Neural cell (in vitro differentiated cells): ENCODE results near the gene MSL2. TPM values are rescaled to one million over a fixed set of nuclear protein-coding genes. Genes with fewer than 3 reads are reported as not detected.

Source experiments
- H2AFZ ChIP-seq: fragments of 200-600, 300-800 bp; sonication (generic), shearing (Covaris generic); 2 replicates; pipeline ENCODE4 v1.6.0; 2014; ENCODE audit warnings: low read depth, mild to moderate bottlenecking, antibody characterized with exemption, low read length, moderate library complexity
- H3F3A ChIP-seq: fragments of 200-600 bp; shearing (Covaris generic); 2 replicates; pipeline ENCODE4 v1.6.1; 2016; ENCODE audit warnings: mild to moderate bottlenecking, moderate library complexity, mixed read lengths, antibody characterized with exemption, low read length; ENCODE audit not compliant: insufficient read depth, poor library complexity, severe bottlenecking
- H3K27ac ChIP-seq: fragments of 200-600, 300-800 bp; sonication (generic), shearing (Covaris generic); 2 replicates; pipeline ENCODE4 v1.5.1; 2014; ENCODE audit warnings: mild to moderate bottlenecking, low read length, moderate library complexity
- H3K27me3 ChIP-seq: fragments of 300-800, 200-600 bp; sonication (generic), shearing (Covaris generic); 2 replicates; pipeline ENCODE4 v1.6.0; 2014; ENCODE audit warnings: mild to moderate bottlenecking, low read depth, low read length, moderate library complexity; ENCODE audit not compliant: insufficient read depth
- H3K36me3 ChIP-seq: fragments of 300-800, 200-600 bp; sonication (generic), shearing (Covaris generic); 2 replicates; pipeline ENCODE4 v1.5.1; 2014; ENCODE audit warnings: mild to moderate bottlenecking, antibody characterized with exemption, low read length, moderate library complexity; ENCODE audit not compliant: insufficient read depth
- H3K4me2 ChIP-seq: fragments of 300-800, 200-600 bp; sonication (generic), shearing (Covaris generic); 2 replicates; pipeline ENCODE4 v1.6.0; 2014; ENCODE audit warnings: mild to moderate bottlenecking, low read length
- H3K4me3 ChIP-seq: fragments of 300-800, 200-600 bp; sonication (generic), shearing (Covaris generic); 2 replicates; pipeline ENCODE4 v1.5.1; 2014; ENCODE audit warnings: mild to moderate bottlenecking, low read length, moderate library complexity
- H3K79me2 ChIP-seq: fragments of 200-600 bp; shearing (Covaris generic); replicated peaks from 2 replicates; pipeline ENCODE4 v1.6.0; 2014; ENCODE audit warnings: mild to moderate bottlenecking, low read length, moderate library complexity; ENCODE audit not compliant: insufficient read depth
- H3K9ac ChIP-seq: fragments of 300-800, 200-600 bp; sonication (generic), shearing (Covaris generic); 2 replicates; pipeline ENCODE4 v1.6.1; 2016; ENCODE audit warnings: mild to moderate bottlenecking, low read length, mixed read lengths
- H3K9me2 ChIP-seq: fragments of 200-600 bp; shearing (Covaris generic); 2 replicates; pipeline ENCODE4 v1.6.1; 2016; ENCODE audit warnings: mild to moderate bottlenecking, low read length, mixed read lengths; ENCODE audit not compliant: insufficient read depth
- H3K9me3 ChIP-seq: fragments of 200-600, 300-800 bp; sonication (generic), shearing (Covaris generic); 2 replicates; pipeline ENCODE4 v1.6.1; 2016; ENCODE audit warnings: mild to moderate bottlenecking, mixed run types, low read length, moderate library complexity, mixed read lengths
- H4K20me1 ChIP-seq: fragments of 200-600 bp; shearing (Covaris generic); 2 replicates; pipeline ENCODE4 v1.6.1; 2016; ENCODE audit warnings: mild to moderate bottlenecking, mixed run types; ENCODE audit not compliant: insufficient read depth
- MXI1 ChIP-seq: fragments of 450-650 bp; conservative IDR thresholded peaks from 2 replicates; pipeline ENCODE4 v1.6.1; 2014; ENCODE audit warnings: antibody characterized with exemption, mild to moderate bottlenecking; ENCODE audit not compliant: poor library complexity, severe bottlenecking
- POLR2AphosphoS5 ChIP-seq: IDR thresholded peaks from 2 replicates; pipeline ENCODE4 v1.6.1; 2012
- SMC3 ChIP-seq: fragments of 450-650 bp; conservative IDR thresholded peaks from 2 replicates; pipeline ENCODE4 v1.6.1; 2014; ENCODE audit warnings: antibody characterized with exemption, mild to moderate bottlenecking, moderate library complexity; ENCODE audit not compliant: poor library complexity
- polyA plus RNA-seq: library from polyadenylated mRNA; depleted of rRNA; stranded (reverse); fragments of >200 nt; gene quantifications from 2 replicates; pipeline ENCODE4 v1.2.3, GENCODE V29; 2014
- TF ChIP-seq, protein P1 (sequence below): IDR thresholded peaks from 2 replicates; pipeline ENCODE4 v1.6.1; 2012; ENCODE audit warnings: borderline replicate concordance

The MSL2 gene
- polyA plus RNA-seq, 1 donor from 2014 or later: 12.8 TPM

DNA sequence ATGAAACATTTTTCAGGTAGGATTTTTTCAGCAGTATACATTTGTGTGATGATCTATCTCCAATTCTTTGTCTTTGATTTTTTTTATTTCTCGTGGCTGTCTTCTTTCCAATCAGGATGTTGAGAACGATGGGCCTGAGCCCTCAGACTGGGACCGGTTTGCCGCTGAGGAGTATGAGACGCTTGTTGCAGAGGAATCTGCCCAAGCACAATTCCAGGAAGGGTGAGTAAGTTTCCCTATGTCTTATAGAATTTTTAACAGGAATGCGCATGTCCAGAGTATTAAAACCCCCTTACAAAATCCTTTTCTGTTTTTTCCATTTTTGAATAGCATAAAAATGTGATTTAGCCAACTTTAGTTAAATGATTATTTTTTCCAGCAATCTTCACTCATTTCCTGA is 90.0 kb downstream of the MSL2 start (continued):
- TF ChIP-seq, protein P1, sequence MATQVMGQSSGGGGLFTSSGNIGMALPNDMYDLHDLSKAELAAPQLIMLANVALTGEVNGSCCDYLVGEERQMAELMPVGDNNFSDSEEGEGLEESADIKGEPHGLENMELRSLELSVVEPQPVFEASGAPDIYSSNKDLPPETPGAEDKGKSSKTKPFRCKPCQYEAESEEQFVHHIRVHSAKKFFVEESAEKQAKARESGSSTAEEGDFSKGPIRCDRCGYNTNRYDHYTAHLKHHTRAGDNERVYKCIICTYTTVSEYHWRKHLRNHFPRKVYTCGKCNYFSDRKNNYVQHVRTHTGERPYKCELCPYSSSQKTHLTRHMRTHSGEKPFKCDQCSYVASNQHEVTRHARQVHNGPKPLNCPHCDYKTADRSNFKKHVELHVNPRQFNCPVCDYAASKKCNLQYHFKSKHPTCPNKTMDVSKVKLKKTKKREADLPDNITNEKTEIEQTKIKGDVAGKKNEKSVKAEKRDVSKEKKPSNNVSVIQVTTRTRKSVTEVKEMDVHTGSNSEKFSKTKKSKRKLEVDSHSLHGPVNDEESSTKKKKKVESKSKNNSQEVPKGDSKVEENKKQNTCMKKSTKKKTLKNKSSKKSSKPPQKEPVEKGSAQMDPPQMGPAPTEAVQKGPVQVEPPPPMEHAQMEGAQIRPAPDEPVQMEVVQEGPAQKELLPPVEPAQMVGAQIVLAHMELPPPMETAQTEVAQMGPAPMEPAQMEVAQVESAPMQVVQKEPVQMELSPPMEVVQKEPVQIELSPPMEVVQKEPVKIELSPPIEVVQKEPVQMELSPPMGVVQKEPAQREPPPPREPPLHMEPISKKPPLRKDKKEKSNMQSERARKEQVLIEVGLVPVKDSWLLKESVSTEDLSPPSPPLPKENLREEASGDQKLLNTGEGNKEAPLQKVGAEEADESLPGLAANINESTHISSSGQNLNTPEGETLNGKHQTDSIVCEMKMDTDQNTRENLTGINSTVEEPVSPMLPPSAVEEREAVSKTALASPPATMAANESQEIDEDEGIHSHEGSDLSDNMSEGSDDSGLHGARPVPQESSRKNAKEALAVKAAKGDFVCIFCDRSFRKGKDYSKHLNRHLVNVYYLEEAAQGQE: no peak
- no peak for TF ChIP-seq MXI1
- no peak for TF ChIP-seq POLR2AphosphoS5

DNA sequence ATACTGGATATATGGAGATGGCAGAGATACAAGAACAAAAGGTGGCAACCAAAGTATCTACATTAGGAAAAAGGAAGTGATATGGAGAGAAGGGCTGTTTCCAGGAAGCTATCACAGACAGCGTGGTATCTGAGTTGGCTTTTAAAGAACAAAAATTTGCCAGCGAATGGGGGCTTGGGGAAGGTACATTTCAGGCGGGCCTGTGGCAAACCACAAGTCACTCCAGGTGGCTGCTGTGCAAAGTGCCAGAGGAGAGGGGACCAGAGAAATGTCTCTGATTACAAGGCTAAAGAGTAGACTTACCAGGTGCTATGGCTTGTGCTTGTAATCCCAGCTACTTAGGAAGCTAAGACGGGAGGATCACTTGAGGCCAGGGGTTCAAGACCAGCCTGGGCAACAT is 91.1 kb downstream of the MSL2 start:
- Histone ChIP-seq H3K36me3 (peaks cover 20% of the 10 kb centered on the region), H3K27me3 (no peaks in the 10 kb centered on the region), H3K9me3 (no peaks in the 10 kb centered on the region), H3K27ac (no peak overlapping the region), H3F3A (no peaks in the 10 kb centered on the region), H4K20me1 (no peaks in the 10 kb centered on the region), H3K9ac (no peak overlapping the region), H3K79me2 (no peaks in the 10 kb centered on the region), H3K9me2 (no peaks in the 10 kb centered on the region), H3K4me2 (no peak overlapping the region), H3K4me3 (no peak overlapping the region), H2AFZ (no peak overlapping the region)
- TF ChIP-seq POLR2AphosphoS5: no peak
- TF ChIP-seq SMC3: no peak

Other genes with a start within 250 kb of the MSL2 start
- gene PPP2R3A, start 230.6 kb downstream of the MSL2 start, polyA plus RNA-seq: 16.9 and 17.9 TPM in 2 replicates
- 18.3 and 26.9 TPM in 2 replicates for gene PCCB, start 54.0 kb upstream of the MSL2 start, polyA plus RNA-seq